A673 (cell line): ENCODE data around the gene PPP2CA.

Experiments used
- EZH2 ChIP-seq: fragments of 200-600 bp; sonication (generic); IDR thresholded peaks from 2 replicates; pipeline ENCODE4 v1.6.1; 2017; ENCODE audit warnings: borderline replicate concordance, low read depth, mild to moderate bottlenecking, mixed read lengths, antibody characterized with exemption, low read length; ENCODE audit not compliant: poor library complexity, severe bottlenecking
- TF ChIP-seq, protein P1 (sequence below): fragments of 300-800, 200-600 bp; sonication (generic); conservative IDR thresholded peaks from 2 replicates; pipeline ENCODE4 v1.5.1; 2017; ENCODE audit warnings: low read depth, mild to moderate bottlenecking, antibody characterized with exemption, low read length, moderate library complexity, mixed read lengths

DNA sequence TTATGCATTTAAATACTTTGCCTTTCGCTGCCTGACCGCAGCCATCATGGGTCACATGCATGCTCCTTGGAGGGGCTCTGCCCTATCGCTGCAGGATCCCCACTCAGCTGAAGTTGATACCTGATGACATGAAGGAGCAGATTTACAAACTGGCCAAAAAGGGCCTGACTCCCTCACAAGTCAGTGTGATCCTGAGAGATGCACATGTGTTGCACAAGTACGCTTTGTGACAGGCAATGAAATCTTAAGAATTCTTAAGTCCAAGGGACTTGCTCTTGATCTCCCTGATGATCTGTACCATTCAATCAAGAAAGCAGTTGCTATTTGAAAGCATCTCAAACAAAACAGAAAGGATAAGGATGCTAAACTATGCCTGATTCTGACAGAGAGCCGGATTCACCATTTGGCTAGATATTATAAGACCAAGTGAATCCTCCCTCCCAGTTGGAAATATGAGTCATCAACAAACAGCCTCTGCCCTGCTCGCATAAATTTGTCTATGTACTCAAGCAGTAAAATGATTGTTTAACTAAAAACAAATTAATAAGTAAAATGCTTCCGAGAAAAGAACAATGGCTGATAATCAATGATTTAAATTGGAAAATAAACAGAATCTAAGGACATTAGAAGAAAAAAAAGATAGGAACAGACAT is 41.6 kb upstream of the PPP2CA start:
- no peak for TF ChIP-seq EZH2
- TF ChIP-seq, protein P1, sequence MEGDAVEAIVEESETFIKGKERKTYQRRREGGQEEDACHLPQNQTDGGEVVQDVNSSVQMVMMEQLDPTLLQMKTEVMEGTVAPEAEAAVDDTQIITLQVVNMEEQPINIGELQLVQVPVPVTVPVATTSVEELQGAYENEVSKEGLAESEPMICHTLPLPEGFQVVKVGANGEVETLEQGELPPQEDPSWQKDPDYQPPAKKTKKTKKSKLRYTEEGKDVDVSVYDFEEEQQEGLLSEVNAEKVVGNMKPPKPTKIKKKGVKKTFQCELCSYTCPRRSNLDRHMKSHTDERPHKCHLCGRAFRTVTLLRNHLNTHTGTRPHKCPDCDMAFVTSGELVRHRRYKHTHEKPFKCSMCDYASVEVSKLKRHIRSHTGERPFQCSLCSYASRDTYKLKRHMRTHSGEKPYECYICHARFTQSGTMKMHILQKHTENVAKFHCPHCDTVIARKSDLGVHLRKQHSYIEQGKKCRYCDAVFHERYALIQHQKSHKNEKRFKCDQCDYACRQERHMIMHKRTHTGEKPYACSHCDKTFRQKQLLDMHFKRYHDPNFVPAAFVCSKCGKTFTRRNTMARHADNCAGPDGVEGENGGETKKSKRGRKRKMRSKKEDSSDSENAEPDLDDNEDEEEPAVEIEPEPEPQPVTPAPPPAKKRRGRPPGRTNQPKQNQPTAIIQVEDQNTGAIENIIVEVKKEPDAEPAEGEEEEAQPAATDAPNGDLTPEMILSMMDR: no peak
